HG03159 (cell line): ENCODE results near the gene CLDN22.
"Not testable (repeated sequence)": the region's sequence is repeated elsewhere in the genome, so short reads cannot be mapped to it uniquely, and the experiment has no call there.

Experiments
- ATAC-seq: cut with Tn5 transposase; IDR thresholded peaks from one replicate; pipeline ENCODE4 v1.9.1; 2021; ENCODE audit warnings: mild to moderate bottlenecking, moderate library complexity; ENCODE audit not compliant: unreplicated experiment

The CLDN22 gene

DNA sequence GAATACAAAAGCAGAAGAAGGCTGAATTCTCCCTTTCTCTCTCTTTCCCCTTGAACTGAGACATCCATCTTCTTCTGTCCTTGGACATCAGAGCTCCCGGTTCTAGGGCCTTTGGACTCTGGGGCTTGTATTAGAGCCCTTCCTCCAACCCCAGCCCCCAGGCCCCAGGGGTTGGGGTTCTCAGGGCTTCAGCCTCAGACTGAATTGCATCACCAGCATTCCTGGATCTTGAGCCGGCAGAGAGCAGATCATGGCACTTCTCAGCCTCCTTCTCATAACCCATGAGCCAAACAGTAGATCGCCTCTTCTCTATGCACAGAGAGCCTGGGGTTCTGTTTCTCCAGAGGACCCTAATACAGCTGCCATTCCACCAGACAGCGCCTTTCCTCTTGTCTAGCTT, 27.5 kb upstream of the CLDN22 start:
- ATAC-seq, result no peak

DNA sequence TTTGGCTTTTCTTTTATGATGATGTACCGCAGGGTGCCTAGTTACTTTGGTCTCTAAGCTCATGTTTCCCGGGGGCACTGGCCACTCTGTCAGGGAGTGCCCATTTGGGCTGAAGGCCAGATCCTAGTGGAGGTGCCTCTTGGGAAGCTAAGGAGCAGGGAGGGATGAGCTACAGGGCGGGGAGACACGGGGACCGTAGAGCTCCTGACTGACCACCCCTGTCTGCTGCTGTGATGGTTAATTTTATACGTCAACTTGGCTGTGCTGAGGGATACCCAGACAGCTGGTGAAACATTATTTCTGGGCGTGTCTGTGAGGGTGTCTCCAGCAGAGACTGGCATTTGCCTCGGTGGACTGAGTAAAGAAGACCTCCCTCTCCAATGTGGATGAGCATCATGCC, 27.1 kb upstream of the CLDN22 start:
- no peak for ATAC-seq

DNA sequence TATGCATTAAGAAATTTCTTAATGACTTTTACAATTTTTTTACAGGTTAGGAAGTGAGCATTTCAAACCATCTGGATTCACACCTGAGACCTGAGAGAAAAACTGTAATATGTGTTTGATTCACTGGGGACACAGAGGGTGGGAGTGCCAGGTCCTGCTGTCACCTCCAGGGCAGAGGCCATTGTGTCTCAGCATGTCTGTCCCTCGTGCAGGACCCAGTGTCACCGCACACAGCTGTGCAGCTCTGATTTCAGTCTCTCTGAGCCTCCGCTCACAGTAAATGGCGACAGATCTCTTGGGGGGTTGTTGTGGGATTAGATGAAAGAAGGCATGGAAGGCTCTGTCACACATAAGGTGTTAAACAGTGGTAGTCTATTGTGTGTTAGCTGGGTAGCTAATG, 25.2 kb upstream of the CLDN22 start:
- ATAC-seq, result no peak

DNA sequence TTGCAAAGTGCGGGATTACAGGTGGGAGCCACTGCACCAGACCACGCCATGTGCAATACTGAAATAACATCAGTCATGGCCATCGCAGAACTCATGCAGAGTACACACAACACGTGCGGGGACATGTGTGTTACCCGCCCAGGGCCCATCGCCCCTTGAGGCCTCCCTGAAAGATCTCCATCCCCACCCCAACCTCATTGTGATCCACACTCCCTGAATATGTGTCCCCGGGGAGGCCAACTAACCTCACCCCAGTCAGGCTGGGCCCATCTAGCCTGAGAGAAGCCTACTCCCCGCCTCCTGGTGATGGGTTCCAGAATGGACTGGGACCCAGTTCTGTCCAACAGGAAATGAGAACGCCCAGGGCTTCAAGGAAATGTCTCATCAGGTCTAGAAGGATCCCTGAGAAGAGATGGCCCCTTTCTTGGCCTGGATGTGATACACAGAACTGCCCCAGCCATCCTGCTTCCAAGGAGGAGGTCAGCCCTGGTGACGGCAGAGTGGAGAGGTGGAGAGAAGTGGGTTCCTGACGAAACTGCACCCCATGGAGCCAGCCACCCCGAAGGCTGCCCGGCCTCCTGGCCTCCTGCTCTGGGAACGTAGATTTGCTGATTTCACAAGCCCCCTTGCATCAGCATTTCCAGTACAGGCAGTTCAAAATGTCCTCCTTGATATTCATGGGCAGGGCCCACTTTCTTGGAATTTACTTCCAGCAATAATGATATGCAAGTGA, 24.6 kb upstream of the CLDN22 start:
- no peak for ATAC-seq

DNA sequence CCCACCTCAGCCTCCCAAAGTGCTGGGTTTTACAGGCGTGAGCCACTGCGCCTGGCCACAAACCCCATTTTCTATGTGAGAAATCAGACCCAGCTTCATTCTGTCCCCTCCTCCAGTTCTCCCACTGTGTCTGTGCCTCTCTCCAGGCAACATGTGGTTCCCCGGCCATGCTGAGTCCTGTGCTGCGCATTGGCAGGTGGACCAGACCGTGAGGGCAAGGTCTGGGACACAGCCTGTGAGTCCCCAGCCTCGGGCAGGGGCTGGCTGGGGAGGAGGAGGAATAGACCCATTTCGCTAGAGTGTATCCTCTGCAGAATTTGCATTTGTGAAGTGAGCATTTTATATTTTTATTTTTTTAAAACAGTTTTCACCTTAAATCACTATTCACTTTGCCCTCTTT, 23.7 kb upstream of the CLDN22 start:
- ATAC-seq, result no peak

DNA sequence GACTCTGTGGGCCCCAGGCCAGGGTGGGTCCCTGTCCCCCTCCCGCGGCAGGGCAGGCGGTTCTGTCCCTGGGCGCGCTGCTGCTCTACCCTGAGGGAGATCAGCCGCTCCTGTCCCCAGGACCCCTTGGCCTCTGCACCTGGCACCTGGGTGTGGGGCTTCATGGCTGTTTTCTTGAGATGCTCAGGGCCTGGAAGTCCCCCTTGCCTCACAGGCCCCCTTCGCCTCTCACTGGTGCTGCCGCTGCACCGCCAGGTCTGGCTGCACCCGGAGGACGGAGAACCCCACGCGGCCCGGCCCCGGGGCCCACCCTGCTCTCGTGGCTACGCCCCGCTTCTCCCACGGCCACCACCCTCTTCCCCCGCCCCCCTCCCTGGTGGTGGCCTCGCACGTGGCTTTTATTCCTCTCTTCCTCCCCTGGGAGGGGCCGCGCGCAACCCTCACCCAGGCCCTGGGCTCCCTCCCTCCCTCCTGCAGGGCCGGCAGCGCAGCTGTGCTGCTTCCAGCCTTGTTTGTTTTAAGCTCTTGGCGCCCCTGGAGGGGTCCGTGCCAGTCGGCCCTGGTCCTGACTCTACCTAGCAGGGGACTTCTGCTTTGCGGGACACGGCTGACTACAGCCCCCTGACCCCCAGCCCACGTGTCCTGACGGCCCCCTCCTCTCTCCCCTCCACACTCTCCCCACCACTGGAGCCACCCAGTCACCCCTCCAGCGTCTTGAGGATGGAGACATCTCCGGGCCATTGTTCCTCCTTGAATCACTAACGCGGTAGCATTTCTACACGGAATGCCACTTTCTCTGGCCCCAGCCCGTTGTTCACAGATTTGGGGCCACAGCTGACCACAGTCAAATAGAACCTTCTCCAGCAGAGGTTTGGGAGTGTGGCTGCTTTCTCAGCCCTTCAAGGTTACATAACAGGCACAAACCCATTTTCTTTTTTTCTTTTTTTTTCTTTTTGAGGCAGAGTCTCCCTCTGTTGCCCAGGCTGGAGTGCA, 22.8 kb upstream of the CLDN22 start:
- no peak for ATAC-seq

DNA sequence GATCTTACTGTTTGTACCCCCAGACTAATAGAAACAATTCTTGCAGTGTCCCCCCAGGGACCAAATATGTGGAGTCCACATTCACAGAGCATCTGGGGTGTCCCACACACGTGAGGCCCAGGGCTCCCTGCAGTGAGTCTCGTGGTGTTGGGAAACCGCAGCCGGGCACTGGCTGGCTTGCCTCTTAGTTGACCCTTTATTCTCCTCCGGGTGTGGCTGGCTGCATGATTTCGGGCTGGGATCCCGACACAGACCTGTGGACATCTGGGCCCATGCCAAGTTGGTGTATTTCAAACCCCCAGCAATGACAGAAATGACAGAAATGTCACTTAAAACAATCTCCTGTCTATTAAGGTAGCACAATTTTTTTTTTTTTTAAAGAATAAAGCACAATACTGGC, 17.8 kb upstream of the CLDN22 start:
- no peak for ATAC-seq

DNA sequence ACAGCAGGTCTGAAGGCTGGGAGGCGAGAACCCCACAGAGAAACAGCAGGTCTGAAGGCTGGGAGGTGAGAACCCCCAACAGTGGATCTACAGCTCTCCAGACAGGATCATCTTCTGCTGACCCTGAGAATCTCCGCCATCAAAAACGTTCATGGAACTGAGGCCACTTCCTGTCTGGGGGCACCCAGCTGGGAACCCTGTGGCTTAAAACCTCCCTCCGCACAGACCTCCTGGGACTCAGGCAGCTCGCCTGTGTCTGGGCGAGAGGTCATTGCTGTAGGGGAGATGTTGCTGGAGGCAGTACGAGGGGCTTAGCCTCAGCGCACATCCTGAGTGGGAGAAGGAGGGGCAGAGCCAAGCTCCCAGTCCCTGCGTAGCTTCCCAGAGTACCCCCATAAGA, 17.3 kb upstream of the CLDN22 start:
- ATAC-seq, result no peak

DNA sequence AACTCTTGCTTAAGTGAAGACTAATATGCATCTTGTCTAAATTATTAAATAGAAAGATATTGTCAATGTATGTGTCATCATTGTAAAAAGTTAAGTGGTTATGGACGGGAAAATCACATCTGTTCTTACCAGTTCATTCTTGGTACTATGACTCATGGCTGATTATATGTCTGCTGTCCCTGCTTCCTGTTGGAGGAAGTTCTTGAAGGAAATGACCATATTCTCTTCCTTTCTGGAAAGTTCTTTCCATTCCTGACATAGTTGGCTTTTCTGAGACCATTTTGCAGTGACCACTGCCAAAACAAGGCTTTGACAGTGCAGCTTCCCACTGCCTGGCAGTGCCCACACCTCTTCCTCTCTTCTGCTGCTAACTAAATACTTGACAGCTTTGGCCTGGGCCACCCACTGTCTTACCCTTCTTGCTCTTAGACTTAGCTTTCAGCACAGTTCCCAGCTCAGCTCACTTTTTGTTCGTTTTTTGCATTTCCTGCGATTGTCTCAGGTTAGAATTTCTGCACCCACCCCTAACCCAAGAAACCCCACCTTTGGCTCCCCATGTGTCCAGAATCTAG, 15.4 kb upstream of the CLDN22 start:
- ATAC-seq, result no peak

DNA sequence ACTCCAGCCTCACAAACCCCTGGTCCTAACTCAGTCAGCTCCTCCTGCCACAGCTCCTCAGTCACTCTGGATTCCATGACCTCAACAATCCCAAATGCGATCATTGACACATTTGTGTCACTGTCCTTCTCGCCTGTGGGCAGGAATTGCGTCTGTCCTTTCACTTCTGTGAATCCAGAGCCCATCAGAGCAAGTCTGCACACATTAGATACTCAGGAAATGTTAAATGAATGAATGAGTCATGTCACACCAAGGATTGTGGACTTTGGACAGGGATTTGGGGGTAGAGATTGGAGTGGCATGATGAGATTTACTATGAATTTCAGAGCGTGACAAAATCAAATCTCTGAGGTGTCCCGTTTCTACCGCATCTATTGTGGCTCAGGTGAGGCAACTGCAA, 13.9 kb upstream of the CLDN22 start:
- ATAC-seq, result no peak

DNA sequence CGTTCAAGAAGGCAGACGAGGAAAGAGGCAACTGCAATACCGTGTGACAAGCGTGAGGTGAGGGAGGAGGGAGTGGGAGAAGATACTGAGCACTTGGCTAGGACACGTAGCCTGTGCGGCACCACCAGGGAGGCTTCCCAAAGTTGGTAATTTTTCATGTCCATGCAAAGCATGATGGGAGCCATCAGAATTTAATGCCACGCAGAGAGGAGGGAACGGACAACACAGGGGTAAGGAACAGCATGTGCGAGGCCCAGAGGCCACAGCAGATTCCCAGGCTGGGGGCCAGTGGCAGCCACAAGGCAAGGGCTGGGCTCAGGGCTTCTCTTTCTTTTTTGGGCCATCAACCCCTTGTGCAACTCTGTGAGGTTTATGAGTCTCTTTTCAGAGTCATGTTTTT, 13.1 kb upstream of the CLDN22 start:
- ATAC-seq, result no peak

DNA sequence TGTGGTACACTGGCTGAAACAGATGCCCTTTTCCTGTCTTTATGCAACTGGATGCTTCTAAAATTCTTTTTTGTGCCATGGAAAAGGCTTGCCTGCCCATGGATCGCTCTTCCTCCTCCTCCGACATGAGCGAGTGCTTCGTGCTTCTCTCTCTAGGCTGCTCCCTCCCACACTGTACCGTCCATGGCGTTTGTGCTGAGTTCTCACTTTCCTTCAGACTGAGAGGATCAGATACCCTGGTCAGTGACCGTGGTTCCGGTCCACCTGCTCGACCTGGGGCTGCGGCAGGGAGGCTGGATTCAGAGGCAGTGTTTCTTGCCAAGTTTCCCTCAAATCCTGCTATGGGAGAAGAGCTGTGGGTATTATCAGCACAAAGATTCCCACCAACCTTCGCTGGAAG, 12.4 kb upstream of the CLDN22 start:
- no peak for ATAC-seq

DNA sequence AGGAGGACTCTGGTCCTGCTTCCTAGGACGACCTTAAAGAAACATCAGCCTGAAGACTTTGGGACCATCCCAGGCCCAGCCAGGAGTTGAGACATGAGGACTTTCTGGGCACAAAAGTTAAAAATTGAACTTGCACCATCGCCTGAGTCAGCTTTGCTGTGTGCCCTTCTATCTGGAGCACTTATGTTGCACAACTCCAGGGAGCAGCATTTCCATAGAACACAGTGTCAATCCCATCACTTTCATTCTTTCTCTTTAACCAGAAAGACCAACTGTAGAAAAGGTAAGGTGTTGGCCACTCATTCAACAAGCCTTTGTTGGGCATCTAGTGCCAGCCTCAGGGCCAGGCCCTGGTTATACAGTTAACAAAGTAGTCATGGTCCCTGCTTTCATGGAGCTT, 10.8 kb upstream of the CLDN22 start:
- no peak for ATAC-seq

DNA sequence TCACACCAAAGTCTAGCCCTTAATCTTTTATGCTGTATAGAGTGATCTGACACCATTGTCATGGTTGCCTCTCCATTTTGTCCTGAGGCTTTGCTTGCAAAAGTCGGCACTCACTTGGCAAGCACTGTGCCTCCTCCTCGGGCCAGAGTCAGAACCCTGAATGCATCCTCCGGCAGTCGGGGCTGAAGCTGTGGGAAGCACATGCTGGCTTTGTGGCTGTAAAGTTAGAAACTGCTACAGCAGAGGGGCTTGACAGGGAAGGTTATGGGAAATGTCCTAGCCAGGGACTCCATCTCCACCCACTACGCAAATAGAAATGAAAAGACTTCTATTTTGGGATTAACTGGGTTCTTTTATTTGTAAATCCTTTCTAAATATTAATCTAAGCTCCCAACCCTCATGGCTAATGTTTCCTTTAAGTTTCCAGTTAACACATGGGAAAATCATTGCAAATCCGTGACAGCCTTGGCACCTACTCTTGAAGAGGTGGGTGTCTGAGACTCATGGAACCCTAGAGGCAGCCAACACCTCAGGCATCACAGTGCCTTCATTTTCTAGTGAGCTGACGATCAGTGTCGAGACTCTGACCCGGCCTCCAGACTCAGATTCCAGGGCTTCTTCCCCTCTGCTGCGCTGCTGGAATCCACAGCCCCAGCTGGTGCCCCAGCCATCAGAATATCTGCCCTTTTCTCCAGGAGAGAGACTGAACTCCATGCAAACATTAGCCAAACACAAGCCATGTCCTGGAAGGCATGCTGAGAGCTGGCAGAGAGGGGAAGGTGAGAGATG, 10.1 kb upstream of the CLDN22 start:
- no peak for ATAC-seq

DNA sequence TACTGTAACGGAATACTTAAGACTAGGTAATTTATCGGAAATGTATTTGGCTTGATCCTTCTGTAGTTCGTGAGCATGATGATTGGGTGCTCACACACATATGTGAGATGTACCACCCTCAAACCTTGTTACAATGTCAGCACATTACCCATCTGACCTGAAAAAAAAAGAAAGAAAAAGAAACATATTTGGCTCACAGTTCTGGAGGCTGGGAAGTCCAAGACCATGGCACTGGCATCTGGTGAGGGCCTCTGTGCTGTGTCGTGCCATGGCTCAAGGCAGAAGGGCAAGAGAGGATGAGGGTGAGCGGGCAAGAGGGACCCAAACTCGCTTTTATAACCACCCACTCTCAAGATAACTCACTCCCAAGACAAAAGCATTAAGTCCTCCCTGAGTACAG, 9.2 kb upstream of the CLDN22 start:
- ATAC-seq, result no peak

DNA sequence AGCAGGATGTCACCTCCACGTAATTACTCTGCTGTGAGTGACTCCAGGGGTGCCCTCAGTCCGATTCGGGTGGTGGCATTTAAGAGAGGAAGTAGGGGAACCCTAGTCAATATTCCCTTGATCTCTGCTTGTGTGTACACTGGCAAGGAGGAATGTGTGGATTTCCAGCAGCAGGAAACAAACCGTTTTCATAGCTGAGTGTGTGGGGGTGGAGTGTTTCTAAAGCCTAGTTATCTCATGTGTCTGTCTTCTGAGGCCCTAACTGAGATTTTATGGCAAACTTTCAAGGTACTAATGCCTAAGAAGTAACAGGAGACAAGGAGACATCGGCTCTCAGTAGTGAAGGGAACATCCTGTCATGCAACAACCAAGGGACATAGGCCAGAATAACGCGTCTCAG, 8.8 kb upstream of the CLDN22 start:
- ATAC-seq, result no peak

DNA sequence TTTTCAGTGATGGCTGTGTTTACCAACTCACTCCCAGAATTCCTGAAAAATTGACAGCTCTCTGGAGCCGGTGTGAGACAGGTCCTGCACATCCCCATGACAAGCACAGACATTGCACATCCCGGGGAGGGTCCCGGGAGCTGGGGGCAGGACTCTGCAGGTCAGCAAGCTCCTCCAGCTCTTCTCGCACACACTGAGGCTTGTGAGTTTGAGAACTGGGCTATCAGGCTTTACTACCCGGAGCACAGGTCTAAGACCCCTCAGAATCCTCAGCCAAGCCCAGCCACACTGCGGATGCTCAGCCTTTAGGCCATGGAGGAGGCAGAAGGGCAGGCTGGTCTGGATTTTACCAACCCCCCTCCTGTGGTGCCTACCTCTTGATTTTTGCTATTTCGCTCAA, 7.8 kb upstream of the CLDN22 start:
- no peak for ATAC-seq

DNA sequence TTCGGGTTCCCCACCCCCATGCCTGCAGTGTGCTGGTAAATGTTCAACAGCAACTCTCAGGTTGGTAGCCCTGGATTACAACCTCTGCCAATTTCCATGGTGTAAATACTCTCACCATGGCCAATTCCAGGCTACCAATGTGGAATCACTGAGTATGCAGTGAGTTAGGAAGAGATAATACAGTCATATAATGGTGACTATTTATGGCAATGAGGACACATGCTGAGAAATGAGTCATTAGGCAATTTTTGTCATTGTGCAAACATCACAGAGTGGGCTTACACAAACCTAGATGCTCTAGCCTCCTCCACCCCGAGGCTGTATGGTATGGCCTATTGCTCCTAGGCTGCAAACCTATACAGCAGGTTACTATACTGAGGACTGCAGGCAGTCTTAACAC, 6.8 kb upstream of the CLDN22 start:
- no peak for ATAC-seq

DNA sequence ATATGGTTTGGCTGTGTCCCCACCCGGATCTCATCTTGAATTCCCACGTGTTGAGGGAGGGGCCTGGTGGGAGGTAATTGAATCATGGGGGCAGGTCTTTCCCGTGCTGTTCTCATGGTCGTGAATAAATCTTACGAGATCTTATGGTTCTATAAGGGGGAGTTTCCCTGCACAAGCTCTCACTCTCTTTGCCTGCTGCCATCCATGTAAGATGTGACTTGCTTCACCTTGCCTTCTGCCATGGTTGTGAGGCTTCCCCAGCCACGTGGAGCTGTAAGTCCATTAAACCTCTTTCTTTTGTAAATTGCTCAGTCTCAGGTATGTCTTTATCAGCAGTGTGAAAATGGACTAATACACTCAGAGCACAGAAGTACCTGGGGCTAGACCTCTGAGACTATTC, 6.3 kb upstream of the CLDN22 start:
- not testable (repeated sequence) for ATAC-seq

DNA sequence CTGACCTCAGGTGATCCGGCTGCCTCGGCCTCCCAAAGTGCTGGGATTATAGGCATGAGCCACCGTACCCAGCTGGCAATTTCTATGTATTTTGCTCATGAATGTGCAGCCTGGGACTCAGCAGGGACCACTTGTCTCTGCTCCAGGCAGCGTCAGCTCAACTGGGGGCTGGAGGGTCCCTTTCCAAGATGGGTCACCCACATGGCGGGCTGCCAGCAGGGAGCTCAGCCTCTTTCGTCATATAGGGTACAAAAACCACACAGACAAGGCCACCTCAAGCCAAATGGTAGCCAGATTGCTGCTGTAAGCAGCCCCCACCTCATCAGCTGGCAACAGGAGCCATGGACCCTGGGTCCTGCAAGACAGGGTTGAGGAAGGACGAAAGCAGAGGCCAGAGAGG, 4.5 kb upstream of the CLDN22 start:
- no peak for ATAC-seq

DNA sequence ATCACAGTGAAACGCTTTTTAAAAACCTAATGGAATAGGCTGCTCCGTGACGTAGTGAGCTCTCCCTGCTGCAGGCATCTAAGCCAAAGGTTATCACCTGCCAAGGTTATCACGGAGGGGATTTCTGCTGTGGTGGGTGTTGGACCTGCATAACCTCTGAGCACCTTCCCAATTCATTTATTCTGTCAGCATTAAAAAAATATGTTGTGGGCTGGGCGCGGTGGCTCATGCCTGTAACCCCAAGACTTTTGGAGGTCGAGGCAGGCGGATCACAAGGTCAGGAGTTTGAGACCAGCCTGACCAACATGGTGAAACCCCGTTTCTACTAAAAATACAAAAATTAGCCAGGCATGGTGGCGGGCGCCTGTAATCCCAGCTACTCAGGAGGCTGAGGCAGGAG, 4.0 kb upstream of the CLDN22 start:
- ATAC-seq, result not testable (repeated sequence)
